HG03442 (cell line): ENCODE results near the gene RIN1.

Experiments used
- ATAC-seq: cut with Tn5 transposase; IDR thresholded peaks from one replicate; pipeline ENCODE4 v1.9.1; 2021; ENCODE audit warnings: mild to moderate bottlenecking, moderate library complexity; ENCODE audit not compliant: unreplicated experiment

RIN1 gene

DNA sequence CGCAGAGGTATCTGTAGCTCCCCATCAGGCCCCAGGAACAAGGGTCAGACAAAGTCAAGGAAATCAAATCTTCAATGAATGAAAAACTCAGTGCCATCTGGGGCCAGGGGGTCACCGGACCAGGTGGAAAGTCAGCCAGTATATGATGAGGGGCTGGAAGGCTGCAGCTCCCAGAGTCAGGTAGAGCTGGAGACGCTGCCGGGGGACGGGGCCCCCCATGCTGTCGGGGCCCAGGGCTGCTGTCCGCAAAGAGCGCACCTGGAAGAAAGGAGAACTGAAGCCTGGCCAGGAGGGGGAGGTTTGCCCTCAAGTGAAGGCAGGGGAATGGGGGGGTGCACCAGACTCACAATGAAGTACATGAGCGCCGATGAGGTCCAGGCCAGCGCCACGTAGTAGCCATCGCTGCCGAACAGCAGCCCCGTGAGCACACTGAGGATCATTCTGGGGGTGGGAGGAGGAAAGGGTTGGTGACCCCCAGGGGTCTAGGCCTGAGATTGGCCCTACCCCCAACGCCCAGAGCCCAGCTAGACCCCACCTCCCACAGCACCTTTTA is 51.6 kb downstream of the RIN1 start:
- no peak for ATAC-seq

DNA sequence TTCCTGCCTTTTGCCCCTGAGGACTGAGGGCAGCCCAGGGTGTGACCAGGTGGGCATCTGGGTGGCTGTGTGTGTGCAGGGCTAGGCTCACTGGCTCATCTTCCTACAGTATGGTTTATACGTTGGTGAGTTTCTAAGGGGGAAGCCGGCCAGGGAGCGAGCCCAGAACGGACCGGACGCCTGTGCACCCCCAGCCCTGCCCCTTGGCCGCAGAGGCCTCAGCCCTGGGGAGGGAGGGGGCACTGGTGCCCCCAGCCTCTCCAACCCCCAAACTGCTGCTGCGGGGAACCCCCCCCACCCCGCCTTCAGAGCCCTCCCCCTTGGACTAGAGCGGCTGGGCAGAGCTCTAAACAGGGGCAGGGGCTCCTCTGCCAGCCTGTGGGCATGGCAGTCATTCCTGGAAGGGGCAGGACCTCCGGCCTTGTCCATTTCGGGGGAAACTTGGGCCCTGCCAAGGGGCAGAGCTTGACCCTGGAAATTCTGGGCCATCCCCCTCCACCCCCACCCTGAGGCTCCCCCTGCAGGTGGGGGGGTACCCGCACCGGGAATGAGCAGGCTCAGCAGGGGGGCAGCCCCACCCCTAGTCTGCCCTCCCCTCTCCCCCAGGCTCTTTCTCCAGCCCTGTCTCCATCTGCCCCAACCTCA is 52.7 kb downstream of the RIN1 start:
- ATAC-seq = no peak

DNA sequence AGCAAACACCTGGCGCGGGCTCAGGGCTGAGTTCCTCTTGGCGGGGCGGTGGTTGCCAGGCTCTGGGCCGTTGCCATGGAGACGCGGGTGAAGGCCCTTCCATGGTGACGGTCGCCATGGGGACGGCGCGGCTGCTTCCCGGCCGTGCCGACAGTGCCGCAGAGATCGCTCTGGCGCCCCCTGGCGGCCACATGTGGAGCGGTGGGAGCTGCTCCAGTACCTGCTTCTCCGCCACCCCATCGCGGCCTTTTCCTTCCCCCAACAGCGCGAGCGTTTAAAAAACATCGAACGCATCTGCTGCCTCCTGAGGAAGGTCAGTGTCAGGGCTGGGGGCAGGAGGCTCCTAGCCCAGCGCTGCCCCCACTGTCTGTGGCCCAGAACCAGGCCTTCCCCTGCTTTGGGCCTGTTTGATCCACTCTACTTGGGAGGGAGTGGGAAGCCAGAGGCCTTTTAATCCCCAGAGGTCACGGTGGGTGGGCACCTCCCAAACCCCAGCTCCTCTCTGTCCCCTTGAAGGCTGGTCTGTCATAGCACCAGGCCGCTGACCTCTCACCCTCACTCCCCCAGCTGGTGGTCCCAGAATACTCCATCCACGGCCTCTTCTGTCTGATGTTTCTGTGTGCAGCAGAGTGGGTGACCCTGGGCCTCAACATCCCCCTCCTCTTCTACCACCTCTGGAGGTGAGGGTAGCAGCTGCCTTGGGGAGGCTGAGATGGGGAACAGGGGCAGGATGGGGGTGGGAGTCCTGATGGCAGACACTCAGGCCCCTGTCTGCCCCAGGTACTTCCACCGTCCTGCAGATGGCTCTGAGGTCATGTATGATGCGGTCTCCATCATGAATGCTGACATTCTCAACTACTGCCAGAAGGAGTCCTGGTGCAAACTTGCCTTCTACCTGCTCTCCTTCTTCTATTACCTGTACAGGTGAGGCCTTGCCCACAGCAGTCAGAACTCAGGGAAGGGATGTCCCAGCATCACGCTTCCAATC is 53.5 kb downstream of the RIN1 start:
- ATAC-seq = peak; percentile 78
